Neural cell (in vitro differentiated cells): ENCODE measurements around the gene PNMA6F. TPM values are rescaled to one million over a fixed set of nuclear protein-coding genes. Genes with fewer than 3 reads are reported as not detected.

ENCODE experiments used
- H2AFZ ChIP-seq: fragments of 200-600, 300-800 bp; sonication (generic), shearing (Covaris generic); 2 replicates; pipeline ENCODE4 v1.6.0; 2014; ENCODE audit warnings: low read depth, mild to moderate bottlenecking, antibody characterized with exemption, low read length, moderate library complexity
- H3F3A ChIP-seq: fragments of 200-600 bp; shearing (Covaris generic); 2 replicates; pipeline ENCODE4 v1.6.1; 2016; ENCODE audit warnings: mild to moderate bottlenecking, moderate library complexity, mixed read lengths, antibody characterized with exemption, low read length; ENCODE audit not compliant: insufficient read depth, poor library complexity, severe bottlenecking
- H3K27ac ChIP-seq: fragments of 200-600, 300-800 bp; sonication (generic), shearing (Covaris generic); 2 replicates; pipeline ENCODE4 v1.5.1; 2014; ENCODE audit warnings: mild to moderate bottlenecking, low read length, moderate library complexity
- H3K27me3 ChIP-seq: fragments of 300-800, 200-600 bp; sonication (generic), shearing (Covaris generic); 2 replicates; pipeline ENCODE4 v1.6.0; 2014; ENCODE audit warnings: mild to moderate bottlenecking, low read depth, low read length, moderate library complexity; ENCODE audit not compliant: insufficient read depth
- H3K36me3 ChIP-seq: fragments of 300-800, 200-600 bp; sonication (generic), shearing (Covaris generic); 2 replicates; pipeline ENCODE4 v1.5.1; 2014; ENCODE audit warnings: mild to moderate bottlenecking, antibody characterized with exemption, low read length, moderate library complexity; ENCODE audit not compliant: insufficient read depth
- H3K4me2 ChIP-seq: fragments of 300-800, 200-600 bp; sonication (generic), shearing (Covaris generic); 2 replicates; pipeline ENCODE4 v1.6.0; 2014; ENCODE audit warnings: mild to moderate bottlenecking, low read length
- H3K4me3 ChIP-seq: fragments of 300-800, 200-600 bp; sonication (generic), shearing (Covaris generic); 2 replicates; pipeline ENCODE4 v1.5.1; 2014; ENCODE audit warnings: mild to moderate bottlenecking, low read length, moderate library complexity
- H3K79me2 ChIP-seq: fragments of 200-600 bp; shearing (Covaris generic); replicated peaks from 2 replicates; pipeline ENCODE4 v1.6.0; 2014; ENCODE audit warnings: mild to moderate bottlenecking, low read length, moderate library complexity; ENCODE audit not compliant: insufficient read depth
- H3K9ac ChIP-seq: fragments of 300-800, 200-600 bp; sonication (generic), shearing (Covaris generic); 2 replicates; pipeline ENCODE4 v1.6.1; 2016; ENCODE audit warnings: mild to moderate bottlenecking, low read length, mixed read lengths
- H3K9me2 ChIP-seq: fragments of 200-600 bp; shearing (Covaris generic); 2 replicates; pipeline ENCODE4 v1.6.1; 2016; ENCODE audit warnings: mild to moderate bottlenecking, low read length, mixed read lengths; ENCODE audit not compliant: insufficient read depth
- H3K9me3 ChIP-seq: fragments of 200-600, 300-800 bp; sonication (generic), shearing (Covaris generic); 2 replicates; pipeline ENCODE4 v1.6.1; 2016; ENCODE audit warnings: mild to moderate bottlenecking, mixed run types, low read length, moderate library complexity, mixed read lengths
- H4K20me1 ChIP-seq: fragments of 200-600 bp; shearing (Covaris generic); 2 replicates; pipeline ENCODE4 v1.6.1; 2016; ENCODE audit warnings: mild to moderate bottlenecking, mixed run types; ENCODE audit not compliant: insufficient read depth
- CTCF ChIP-seq: fragments of 450-650 bp; IDR thresholded peaks from 2 replicates; pipeline ENCODE4 v1.5.1; 2014; ENCODE audit warnings: antibody characterized with exemption, mild to moderate bottlenecking, moderate library complexity; ENCODE audit not compliant: poor library complexity, severe bottlenecking
- EP300 ChIP-seq: fragments of 450-650 bp; conservative IDR thresholded peaks from 2 replicates; pipeline ENCODE4 v1.6.1; 2014; ENCODE audit warnings: antibody characterized with exemption, mild to moderate bottlenecking, moderate library complexity; ENCODE audit not compliant: poor library complexity, severe bottlenecking
- EZH2 ChIP-seq: fragments of 200-600, 300-800 bp; shearing (Covaris generic), sonication (generic); IDR thresholded peaks from 2 replicates; pipeline ENCODE4 v1.6.1; 2014; ENCODE audit warnings: antibody characterized with exemption, low read length, borderline replicate concordance, mild to moderate bottlenecking; ENCODE audit not compliant: insufficient read depth, poor library complexity, severe bottlenecking
- MXI1 ChIP-seq: fragments of 450-650 bp; conservative IDR thresholded peaks from 2 replicates; pipeline ENCODE4 v1.6.1; 2014; ENCODE audit warnings: antibody characterized with exemption, mild to moderate bottlenecking; ENCODE audit not compliant: poor library complexity, severe bottlenecking
- POLR2AphosphoS5 ChIP-seq: IDR thresholded peaks from 2 replicates; pipeline ENCODE4 v1.6.1; 2012
- RAD21 ChIP-seq: fragments of 450-650 bp; conservative IDR thresholded peaks from 2 replicates; pipeline ENCODE4 v1.6.1; 2014; ENCODE audit warnings: antibody characterized with exemption, mild to moderate bottlenecking, moderate library complexity
- REST ChIP-seq: IDR thresholded peaks from 2 replicates; pipeline ENCODE4 v1.6.1; 2012; ENCODE audit warnings: borderline replicate concordance
- SMC3 ChIP-seq: fragments of 450-650 bp; conservative IDR thresholded peaks from 2 replicates; pipeline ENCODE4 v1.6.1; 2014; ENCODE audit warnings: antibody characterized with exemption, mild to moderate bottlenecking, moderate library complexity; ENCODE audit not compliant: poor library complexity
- TAF1 ChIP-seq: IDR thresholded peaks from 2 replicates; pipeline ENCODE4 v1.6.1; 2012; ENCODE audit warnings: low read depth
- polyA plus RNA-seq: library from polyadenylated mRNA; depleted of rRNA; stranded (reverse); fragments of >200 nt; gene quantifications from 2 replicates; pipeline ENCODE4 v1.2.3, GENCODE V29; 2014

Gene PNMA6F
- polyA plus RNA-seq, 1 donor from 2014 or later: 0.77 TPM

- no peak for TF ChIP-seq POLR2AphosphoS5
- TF ChIP-seq REST: no peak
- no peak for TF ChIP-seq SMC3
- TF ChIP-seq MXI1: no peak
- TF ChIP-seq TAF1: no peak
- no peak for TF ChIP-seq EP300
- no peak for TF ChIP-seq CTCF
- TF ChIP-seq RAD21: no peak
- TF ChIP-seq EZH2: no peak
- Histone ChIP-seq H3K9ac (no peak overlapping the region), H3K36me3 (no peaks in the 10 kb centered on the region), H4K20me1 (no peaks in the 10 kb centered on the region), H3K4me2 (no peak overlapping the region), H3K27ac (no peak overlapping the region), H3K79me2 (no peaks in the 10 kb centered on the region), H3K27me3 (no peaks in the 10 kb centered on the region), H3K9me3 (no peaks in the 10 kb centered on the region), H3K4me3 (no peak overlapping the region), H2AFZ (no peak overlapping the region), H3K9me2 (no peaks in the 10 kb centered on the region), H3F3A (no peaks in the 10 kb centered on the region)
Measured at GRCh38 chrX:153366119-153366518, 44.6 kb upstream of the PNMA6F start.

GRCh38 chrX:153365670-153366069 is 44.1 kb upstream of the PNMA6F start:
- no peak overlapping the region for H2AFZ ChIP-seq
- no peak overlapping the region for H3K4me2 ChIP-seq
- no peaks in the 10 kb centered on the region for H3K79me2 ChIP-seq
- TF ChIP-seq MXI1 (no peak), EZH2 (no peak), REST (no peak), POLR2AphosphoS5 (no peak), SMC3 (no peak), TAF1 (no peak), CTCF (no peak), RAD21 (no peak), EP300 (no peak)
- no peaks in the 10 kb centered on the region for H3K9me3 ChIP-seq
- H3K27ac ChIP-seq: no peak overlapping the region
- no peak overlapping the region for H3K9ac ChIP-seq
- H3K36me3 ChIP-seq: no peaks in the 10 kb centered on the region
- H3F3A ChIP-seq: no peaks in the 10 kb centered on the region
- no peak overlapping the region for H3K4me3 ChIP-seq
- H3K27me3 ChIP-seq: no peaks in the 10 kb centered on the region
- H3K9me2 ChIP-seq: no peaks in the 10 kb centered on the region
- no peaks in the 10 kb centered on the region for H4K20me1 ChIP-seq
